H1 (cell line): Measurements from ENCODE around the gene RPL37A. TPM values are rescaled to one million over a fixed set of nuclear protein-coding genes. Genes with fewer than 3 reads are reported as not detected.

Experiments
- CTCF ChIA-PET: fragments of 300-600 bp; sonication (Branson Sonifier 250); formaldehyde crosslinking; loops from one replicate; lab custom pipeline; 2021; ENCODE audit not compliant: partially characterized antibody; lab: Charles Lee
- POLR2A ChIA-PET: fragments of 300-600 bp; sonication (Branson Sonifier 250); formaldehyde crosslinking; loops from one replicate; lab custom pipeline; 2021; ENCODE audit warnings: inconsistent platforms; ENCODE audit not compliant: partially characterized antibody; lab: Charles Lee
- DNase-seq, 2 experiments: peaks; one replicate each; pipeline versions ENCODE4 v3.0.0 to v3.0.0-alpha.2; 2010 to 2022; ENCODE audit warnings: low spot score in 2 of 2, low read depth in 1 of 2, mixed read lengths in 1 of 2
- FAIRE-seq: peaks from 2 replicates; lab custom pipeline; 2011; peaks lifted over from hg19 to GRCh38; lab: Jason Lieb, UNC
- H2AFZ ChIP-seq: 2 replicates; pipeline ENCODE4 v1.8.1; 2012; ENCODE audit warnings: low read length, inconsistent platforms
- H2AK5ac ChIP-seq: 2 replicates; pipeline ENCODE4 v1.6.1; 2013; ENCODE audit warnings: low read depth, low read length
- H2BK120ac ChIP-seq: replicated peaks from 2 replicates; pipeline ENCODE3; 2013; ENCODE audit warnings: low read depth, low read length, inconsistent platforms
- H2BK12ac ChIP-seq: 2 replicates; pipeline ENCODE4 v1.6.1; 2013; ENCODE audit warnings: low read depth, low read length
- H2BK15ac ChIP-seq: 2 replicates; pipeline ENCODE4 v1.6.1; 2013; ENCODE audit warnings: low read length
- H2BK20ac ChIP-seq: 2 replicates; pipeline ENCODE4 v1.6.1; 2013; ENCODE audit warnings: low read length
- H2BK5ac ChIP-seq: 2 replicates; pipeline ENCODE4 v1.6.1; 2013; ENCODE audit warnings: low read depth, low read length
- H3K14ac ChIP-seq: 2 replicates; pipeline ENCODE4 v1.6.1; 2013; ENCODE audit warnings: inconsistent platforms; ENCODE audit not compliant: insufficient read length
- H3K18ac ChIP-seq: 2 replicates; pipeline ENCODE4 v1.6.1; 2013; ENCODE audit warnings: low read length; ENCODE audit errors: extremely low read depth
- H3K23ac ChIP-seq: 2 replicates; pipeline ENCODE4 v1.6.1; 2013; ENCODE audit warnings: inconsistent platforms; ENCODE audit not compliant: insufficient read length
- H3K23me2 ChIP-seq: 2 replicates; pipeline ENCODE4 v1.6.1; 2013; ENCODE audit warnings: low read depth, low read length
- H3K27ac ChIP-seq: 2 replicates; pipeline ENCODE4 v1.6.1; 2011; ENCODE audit warnings: low read depth, low read length, inconsistent platforms
- H3K27me3 ChIP-seq, 4 experiments: replicated peaks in 1 of 4; 1 replicate in 1 of 4; 2 replicates in 3 of 4; pipeline versions ENCODE4 v1.6.1 to v1.8.1; 2011 to 2013; ENCODE audit warnings: low read length in 3 of 4, mild to moderate bottlenecking in 3 of 4, inconsistent platforms in 2 of 4, mixed read lengths in 2 of 4, moderate library complexity in 1 of 4; ENCODE audit not compliant: control insufficient read depth in 3 of 4, insufficient read depth in 3 of 4; ENCODE audit errors: extremely low read depth in 1 of 4
- H3K36me3 ChIP-seq, 4 experiments: 2 replicates each; pipeline versions ENCODE4 v1.6.1 to v1.8.1; 2011 to 2013; ENCODE audit warnings: mild to moderate bottlenecking in 4 of 4, low read length in 3 of 4, moderate library complexity in 2 of 4, control low read depth in 1 of 4, inconsistent platforms in 1 of 4; ENCODE audit not compliant: insufficient read depth in 4 of 4, control insufficient read depth in 2 of 4
- H3K4ac ChIP-seq: replicated peaks from 2 replicates; pipeline ENCODE3; 2013; ENCODE audit warnings: low read length, low read depth, mixed read lengths, inconsistent platforms; ENCODE audit not compliant: insufficient read length
- H3K4me1 ChIP-seq, 4 experiments: replicated peaks in 1 of 4; 1 replicate in 1 of 4; 2 replicates in 3 of 4; pipeline versions ENCODE4 v1.6.1 to v1.8.1; 2011 to 2013; ENCODE audit warnings: low read length in 3 of 4, inconsistent platforms in 2 of 4, mixed read lengths in 1 of 4; ENCODE audit not compliant: insufficient read depth in 4 of 4, control insufficient read depth in 3 of 4
- H3K4me2 ChIP-seq, 2 experiments: 2 replicates each; pipeline versions ENCODE4 v1.6.1 to v1.8.1; 2011 to 2013; ENCODE audit warnings: low read depth in 2 of 2, low read length in 2 of 2, control low read depth in 1 of 2, inconsistent platforms in 1 of 2, mild to moderate bottlenecking in 1 of 2; ENCODE audit not compliant: insufficient read depth in 1 of 2
- H3K4me3 ChIP-seq, 4 experiments: fragments of 200-600, 300-600 bp in 1 of 4; sonication (generic), shearing (Covaris generic), sonication (Bioruptor Twin) in 1 of 4; 2 replicates each; pipeline versions ENCODE4 v1.5.1 to v1.8.1; 2011 to 2016; ENCODE audit warnings: low read length in 4 of 4, low read depth in 3 of 4, control low read depth in 2 of 4, inconsistent platforms in 2 of 4, mild to moderate bottlenecking in 2 of 4, mixed read lengths in 1 of 4, moderate library complexity in 1 of 4; ENCODE audit not compliant: insufficient read depth in 2 of 4; ENCODE audit errors: extremely low read depth in 1 of 4
- H3K56ac ChIP-seq: replicated peaks from 2 replicates; pipeline ENCODE3; 2013; ENCODE audit warnings: low read depth, mild to moderate bottlenecking, mixed read lengths, low read length, inconsistent platforms; ENCODE audit not compliant: insufficient read length
- H3K79me1 ChIP-seq: 2 replicates; pipeline ENCODE4 v1.6.1; 2013; ENCODE audit warnings: low read depth, low read length, control low read depth
- H3K79me2 ChIP-seq, 2 experiments: 2 replicates each; pipeline versions ENCODE4 v1.6.1 to v1.8.1; 2012 to 2013; ENCODE audit warnings: low read length in 2 of 2, mild to moderate bottlenecking in 2 of 2, inconsistent platforms in 1 of 2; ENCODE audit not compliant: insufficient read depth in 2 of 2, control insufficient read depth in 1 of 2
- H3K9ac ChIP-seq, 4 experiments: replicated peaks in 1 of 4; 1 replicate in 1 of 4; 2 replicates in 3 of 4; pipeline versions ENCODE4 v1.6.1 to v1.8.1; 2011 to 2013; ENCODE audit warnings: low read depth in 3 of 4, low read length in 3 of 4, control low read depth in 2 of 4, mild to moderate bottlenecking in 2 of 4, moderate library complexity in 2 of 4, inconsistent platforms in 1 of 4; ENCODE audit errors: extremely low read depth in 1 of 4
- H3K9me3 ChIP-seq, 2 experiments: 2 replicates each; pipeline versions ENCODE4 v1.6.1 to v1.8.1; 2012 to 2013; ENCODE audit warnings: mild to moderate bottlenecking in 2 of 2, moderate library complexity in 2 of 2, control low read depth in 1 of 2, inconsistent platforms in 1 of 2, low read depth in 1 of 2, low read length in 1 of 2, mixed read lengths in 1 of 2; ENCODE audit not compliant: insufficient read depth in 2 of 2
- H4K20me1 ChIP-seq, 2 experiments: replicated peaks in 1 of 2; 2 replicates each; pipeline versions ENCODE3 to v1.8.1; 2011 to 2013; ENCODE audit warnings: inconsistent platforms in 2 of 2, low read length in 2 of 2, mild to moderate bottlenecking in 1 of 2; ENCODE audit not compliant: insufficient read depth in 2 of 2, control insufficient read depth in 1 of 2
- H4K5ac ChIP-seq: 2 replicates; pipeline ENCODE4 v1.6.1; 2013; ENCODE audit warnings: low read length, low read depth, mixed read lengths, inconsistent platforms; ENCODE audit not compliant: insufficient read length
- H4K8ac ChIP-seq: 2 replicates; pipeline ENCODE4 v1.8.0; 2013; ENCODE audit warnings: mild to moderate bottlenecking, moderate library complexity, low read length, inconsistent platforms; ENCODE audit not compliant: insufficient read depth; ENCODE audit errors: extremely low read depth
- H4K91ac ChIP-seq: replicated peaks from 2 replicates; pipeline ENCODE3; 2013; ENCODE audit warnings: low read length, mixed read lengths, inconsistent platforms; ENCODE audit not compliant: insufficient read length
- ATF3 ChIP-seq: IDR thresholded peaks from 2 replicates; pipeline ENCODE4 v1.6.1; 2011; ENCODE audit warnings: low read depth, mild to moderate bottlenecking, low read length; ENCODE audit not compliant: insufficient read depth
- BCL11A ChIP-seq, 2 experiments: IDR thresholded peaks; one replicate each; pipeline ENCODE4 v1.6.1; 2011; ENCODE audit warnings: low read depth in 2 of 2, low read length in 2 of 2, mild to moderate bottlenecking in 2 of 2
- CBX5 ChIP-seq: fragments of 300-800, 300-1000 bp; sonication (generic); IDR thresholded peaks from 2 replicates; pipeline ENCODE4 v1.7.1; 2016; ENCODE audit warnings: antibody characterized with exemption, low read length, low read depth
- CBX8 ChIP-seq: fragments of 300-800, 300-1000 bp; sonication (generic); IDR thresholded peaks from 2 replicates; pipeline ENCODE4 v1.7.1; 2016; ENCODE audit warnings: low read depth, low read length, borderline replicate concordance
- CEBPB ChIP-seq: IDR thresholded peaks from 2 replicates; pipeline ENCODE4 v1.6.1; 2012; ENCODE audit warnings: low read depth, low read length
- CHD1 ChIP-seq: IDR thresholded peaks from 2 replicates; pipeline ENCODE4 v1.6.1; 2012; ENCODE audit warnings: low read depth, low read length, improper control_type of control experiment
- KDM4A ChIP-seq: IDR thresholded peaks from one replicate; pipeline ENCODE4 v1.7.1; 2012; ENCODE audit warnings: low read depth, mild to moderate bottlenecking, moderate library complexity, low read length, inconsistent platforms; ENCODE audit not compliant: severe bottlenecking
- RBBP5 ChIP-seq: IDR thresholded peaks from 2 replicates; pipeline ENCODE4 v1.7.1; 2012; ENCODE audit warnings: low read depth, mild to moderate bottlenecking, inconsistent platforms, low read length, moderate library complexity, borderline replicate concordance
- SIX5 ChIP-seq: IDR thresholded peaks from 2 replicates; pipeline ENCODE4 v1.6.1; 2011; ENCODE audit warnings: mild to moderate bottlenecking, low read depth, low read length
- SP2 ChIP-seq: IDR thresholded peaks from 2 replicates; pipeline ENCODE4 v1.6.1; 2012; ENCODE audit warnings: mild to moderate bottlenecking, low read length, inconsistent platforms
- SRF ChIP-seq: IDR thresholded peaks from 2 replicates; pipeline ENCODE4 v1.6.1; 2011; ENCODE audit warnings: mild to moderate bottlenecking, low read depth, low read length, moderate library complexity
- WGBS, 2 experiments: shearing (Covaris generic) in 1 of 2; methylation state at CpG; one replicate each; pipeline versions ENCODE4 v1.1.6 to v1.1.7; 2013 to 2015; ENCODE audit warnings: low lambda C conversion rate in 2 of 2, mixed read lengths in 2 of 2, inconsistent platforms in 1 of 2, low coverage in 1 of 2, missing lambda C conversion rate in 1 of 2; ENCODE audit not compliant: insufficient replicate concordance in 2 of 2, insufficient coverage in 1 of 2, insufficient read length in 1 of 2; ENCODE audit errors: extremely low coverage in 1 of 2, missing lambda C conversion rate in 1 of 2; 5-methylcytosine and 5-hydroxymethylcytosine counted together
- polyA plus RNA-seq, 7 experiments: library from polyadenylated mRNA; depleted of rRNA in 3 of 7; stranded (reverse) in 5 of 7; unstranded in 2 of 7; fragments of >200 nt in 5 of 7; fragments of 200-250 nt in 2 of 7; gene quantifications; 1 replicate in 5 of 7; 2 replicates in 1 of 7; 4 replicates in 1 of 7; pipeline versions ENCODE4 v1.2.1 to v1.2.3, GENCODE V29; 2011 to 2013; ENCODE audit warnings: missing spikeins in 2 of 7, mixed read lengths in 2 of 7
- total RNA-seq: library from RNA; stranded (reverse); fragmentation: NEBNext Ultra II Directional; extraction: Animal tissue kit (Norgen Biotek cat#: 25700); gene quantifications from 2 replicates; pipeline ENCODE4 v1.2.1, GENCODE V29; 2021
- TF ChIP-seq, protein P1 (sequence below): IDR thresholded peaks from 2 replicates; pipeline ENCODE4 v1.6.1; 2012; ENCODE audit warnings: inconsistent platforms

The RPL37A gene
- total and polyA plus RNA-seq, 2 of the 8 experiments (the other 6 are each of a cell fraction or from before 2014, with no cell fraction given): 1,737 to 3,180 TPM

DNA sequence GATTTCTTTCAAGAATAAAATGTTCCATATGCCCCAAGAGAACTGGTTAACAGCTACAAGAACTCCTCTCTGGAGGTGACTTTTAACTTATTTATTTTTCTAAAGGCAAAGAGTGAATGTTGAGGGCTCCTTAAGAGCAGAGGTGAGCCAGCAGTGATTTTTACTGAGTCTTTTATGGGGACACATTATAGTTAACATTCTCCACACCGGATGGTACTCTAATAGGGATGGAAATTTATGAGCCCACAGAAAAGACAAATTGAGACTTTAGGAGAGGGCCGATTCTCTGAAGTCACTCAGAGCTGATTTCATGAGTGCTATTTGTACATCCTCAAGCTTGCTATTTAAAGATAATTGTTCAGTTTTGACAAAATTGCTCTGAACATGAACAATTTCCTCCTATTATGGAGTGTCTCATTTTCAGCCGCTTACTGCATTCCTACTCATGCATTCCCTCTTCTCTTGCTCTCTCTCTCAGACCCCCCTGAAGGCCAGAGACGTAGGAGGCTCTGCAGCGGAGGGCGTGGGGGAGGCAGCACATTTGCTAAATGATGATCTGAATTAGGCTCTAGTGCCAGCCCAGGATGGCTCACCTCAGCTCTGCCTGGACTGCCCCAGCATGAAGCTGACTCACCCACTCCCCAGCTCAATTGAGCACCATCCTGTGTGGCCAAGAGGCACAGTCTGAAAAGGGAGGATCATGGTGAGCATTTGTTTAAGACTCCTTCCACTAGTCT, 5.9 kb upstream of the RPL37A start:
- Histone ChIP-seq H3K36me3 (no peaks in the 10 kb centered on the region), H2BK15ac (no peak overlapping the region), H4K5ac (no peak overlapping the region), H3K4me3 (no peak overlapping the region), H3K56ac (no peak overlapping the region), H2BK5ac (no peak overlapping the region), H4K91ac (no peak overlapping the region), H2BK20ac (no peak overlapping the region), H2BK120ac (no peak overlapping the region), H3K79me2 (0 out of 4 replicates have a peak, but pooled peaks cover 0 to 2% of the 10 kb centered on the region in 2 experiments), H3K4me2 (no peak overlapping the region), H3K27ac (no peak overlapping the region), H3K9me3 (no peaks in the 10 kb centered on the region), H3K4ac (no peak overlapping the region), H2AK5ac (no peak overlapping the region), H3K4me1 (peaks cover 0 to under 1% (median 0%) of the 10 kb centered on the region in 4 experiments; a peak in 1 of 7 replicates), H3K9ac (no peak overlapping the region), H3K79me1 (no peaks in the 10 kb centered on the region), H3K23ac (no peak overlapping the region), H3K14ac (no peak overlapping the region), H3K23me2 (no peaks in the 10 kb centered on the region), H3K18ac (no peak overlapping the region), H3K27me3 (no peaks in the 10 kb centered on the region), H2AFZ (no peak overlapping the region), H2BK12ac (no peak overlapping the region), H4K20me1 (no peaks in the 10 kb centered on the region), H4K8ac (no peak overlapping the region)
- POLR2A ChIA-PET: interaction anchor here (1.4 to 2.6 kb wide), 3 partner anchors 9 to 18 kb away, joined by 4 to 10 read pairs (median 5); no protein-coding TSS in a partner anchor
- WGBS, 2 experiments: 92% methylated on average over 6 of the region's 6 CpGs; no CpG with 5 or more reads in 1 of the 2 experiments
- DNase-seq: no peak
- CTCF ChIA-PET: interaction anchor here (0.7 to 2.0 kb wide), 6 partner anchors 14 to 270 kb away, joined by 3 to 7 read pairs (median 4); no protein-coding TSS in a partner anchor
- FAIRE-seq: no peak
- TF ChIP-seq RBBP5 (no peak), CEBPB (no peak), ATF3 (no peak), BCL11A (IDR thresholded peaks at IDR 0.05; ENCODE audit: low read depth in 2 of 2, low read length in 2 of 2) (no peak), CBX5 (no peak), KDM4A (no peak), SIX5 (no peak), SRF (no peak), CBX8 (no peak), SP2 (no peak), CHD1 (no peak)
- TF ChIP-seq, protein P1, sequence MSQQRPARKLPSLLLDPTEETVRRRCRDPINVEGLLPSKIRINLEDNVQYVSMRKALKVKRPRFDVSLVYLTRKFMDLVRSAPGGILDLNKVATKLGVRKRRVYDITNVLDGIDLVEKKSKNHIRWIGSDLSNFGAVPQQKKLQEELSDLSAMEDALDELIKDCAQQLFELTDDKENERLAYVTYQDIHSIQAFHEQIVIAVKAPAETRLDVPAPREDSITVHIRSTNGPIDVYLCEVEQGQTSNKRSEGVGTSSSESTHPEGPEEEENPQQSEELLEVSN: no peak
